Esophagus squamous epithelium (tissue), 5 donors: Measurements from ENCODE around the gene NLRC5. TPM values are rescaled to one million over a fixed set of nuclear protein-coding genes. Genes with fewer than 3 reads are reported as not detected.
"Not testable (repeated sequence)": the region's sequence is repeated elsewhere in the genome, so short reads cannot be mapped to it uniquely, and the experiment has no call there.

ENCODE experiments used
- DNase-seq: peaks from one replicate; lab custom pipeline; 2025; lab: John Stamatoyannopoulos, UW
- H3K27ac ChIP-seq, 4 donors: fragments of 200-600 bp; sonication (generic); one replicate each; pipeline ENCODE4 v1.5.1; 2016 to 2019; ENCODE audit warnings: mild to moderate bottlenecking in 1 of 4
- H3K27me3 ChIP-seq, 4 donors: fragments of 200-600 bp; sonication (generic); 1 replicate in 3 of 4; 2 replicates in 1 of 4; pipeline versions ENCODE4 v1.5.1 to v1.6.0; 2017 to 2021; ENCODE audit warnings: antibody characterized with exemption in 1 of 4
- H3K36me3 ChIP-seq, 3 donors: fragments of 200-600 bp; sonication (generic); one replicate each; pipeline ENCODE4 v1.5.1; 2016 to 2019
- H3K4me1 ChIP-seq, 3 donors: fragments of 200-600 bp; sonication (generic); one replicate each; pipeline ENCODE4 v1.5.1; 2017 to 2019
- H3K4me3 ChIP-seq, 4 donors: fragments of 200-600 bp; sonication (generic); 1 replicate in 3 of 4; 2 replicates in 1 of 4; pipeline ENCODE4 v1.5.1; 2016 to 2019; ENCODE audit warnings: mild to moderate bottlenecking in 2 of 4, moderate library complexity in 1 of 4
- H3K9me3 ChIP-seq, 3 donors: fragments of 200-600 bp; sonication (generic); one replicate each; pipeline ENCODE4 v1.5.1; 2016 to 2019
- CTCF ChIP-seq, 6 experiments: fragments of 450-650 bp in 4 of 6; fragments of 200-600 bp in 2 of 6; sonication (generic) in 2 of 6; IDR thresholded peaks; one replicate each; pipeline ENCODE4 v1.5.1; 2016 to 2019; ENCODE audit warnings: antibody characterized with exemption in 6 of 6, mild to moderate bottlenecking in 4 of 6, moderate library complexity in 4 of 6
- POLR2A ChIP-seq, 4 donors: fragments of 450-650 bp; IDR thresholded peaks; one replicate each; pipeline ENCODE4 v1.6.1; 2017; ENCODE audit warnings: antibody characterized with exemption in 4 of 4, mild to moderate bottlenecking in 4 of 4, moderate library complexity in 3 of 4
- WGBS, 2 donors: methylation state at CpG; one replicate each; pipeline ENCODE4 v1.1.5; 2018; 5-methylcytosine and 5-hydroxymethylcytosine counted together
- intact Hi-C: fragments of 100-400 bp; cut with DNase I; formaldehyde crosslinking; loops from one replicate; pipeline ENCODE4 v1.15.0; 2022
- total RNA-seq, 4 donors: library from RNA; depleted of rRNA; stranded (reverse); fragments of >200 nt; gene quantifications; one replicate each; pipeline ENCODE4 v1.1.0, GENCODE V29; 2016
- donor health status: DM: yes; HTN: yes; CAD: no.

The NLRC5 gene
- total RNA-seq, 4 donors from 2014 or later, result 7.7 to 25.2 (median 14.1) TPM

GRCh38 chr16:57061084-57061905 is 71.9 kb downstream of the NLRC5 start:
- H3K4me3 ChIP-seq, result no peak overlapping the region
- no peak for DNase-seq
- 40 to 53% methylated on average over 1 to 3 of the region's 11 CpGs for WGBS, 2 donors
- H3K27me3 ChIP-seq, result no peaks in the 10 kb centered on the region
- H3K36me3 ChIP-seq, result peaks cover 0 to 43% (median 0%) of the 10 kb centered on the region in 3 donors
- no peaks in the 10 kb centered on the region for H3K9me3 ChIP-seq
- no peak for TF ChIP-seq CTCF (IDR thresholded peaks at IDR 0.05)
- no peak for TF ChIP-seq POLR2A (IDR thresholded peaks at IDR 0.05)
- H3K27ac ChIP-seq, result peak overlapping the region; percentile 56 to 89 (median 72)
- intact Hi-C loops, result no loop called here
- peaks cover 9 to 12% (median 11%) of the 10 kb centered on the region in 3 donors for H3K4me1 ChIP-seq

- peak overlapping the region in 3 of 4 donors; percentile 14 to 75 (median 68) for H3K27ac ChIP-seq
- 66 to 88% methylated on average over 8 of the region's 8 CpGs for WGBS, 2 donors
- no peak overlapping the region for H3K4me3 ChIP-seq
- DNase-seq, result no peak
- no peaks in the 10 kb centered on the region for H3K9me3 ChIP-seq
- H3K36me3 ChIP-seq, result peaks cover 0 to 39% (median 0%) of the 10 kb centered on the region in 3 donors
- no peak for TF ChIP-seq POLR2A (IDR thresholded peaks at IDR 0.05)
- no peak for TF ChIP-seq CTCF (IDR thresholded peaks at IDR 0.05)
- intact Hi-C loops, result no loop called here
- H3K27me3 ChIP-seq, result no peaks in the 10 kb centered on the region
- H3K4me1 ChIP-seq, result peaks cover 9 to 12% (median 11%) of the 10 kb centered on the region in 3 donors
Measured at GRCh38 chr16:57062329-57062728, 73.0 kb downstream of the NLRC5 start.

GRCh38 chr16:57063189-57063588 is 73.8 kb downstream of the NLRC5 start:
- H3K27me3 ChIP-seq, H3K27ac ChIP-seq, H3K9me3 ChIP-seq, intact Hi-C loops, H3K4me3 ChIP-seq, DNase-seq: not testable (repeated sequence)
- Histone ChIP-seq H3K36me3 (peaks cover 0 to 39% (median 0%) of the 10 kb centered on the region in 3 donors), H3K4me1 (peaks cover 9 to 12% (median 11%) of the 10 kb centered on the region in 3 donors)
- 81 to 83% methylated on average over 8 of the region's 8 CpGs for WGBS, 2 donors

GRCh38 chr16:57064995-57065394 is 75.6 kb downstream of the NLRC5 start:
- intact Hi-C loops, result no loop called here
- TF ChIP-seq POLR2A (IDR thresholded peaks at IDR 0.05), result no peak
- no peak for TF ChIP-seq CTCF (IDR thresholded peaks at IDR 0.05)
- WGBS, 2 donors, result 88 to 93% methylated on average over 4 to 5 of the region's 5 CpGs

GRCh38 chr16:57066625-57067024 is 77.3 kb downstream of the NLRC5 start:
- DNase-seq, result no peak
- intact Hi-C loops, result no loop called here
- Histone ChIP-seq H3K9me3 (no peaks in the 10 kb centered on the region), H3K4me3 (no peak overlapping the region), H3K4me1 (peaks cover 0 to 1% (median under 1%) of the 10 kb centered on the region in 3 donors), H3K27ac (no peak overlapping the region), H3K36me3 (peaks cover 0 to 32% (median 0%) of the 10 kb centered on the region in 3 donors), H3K27me3 (no peaks in the 10 kb centered on the region)
- WGBS, 2 donors, result 84 to 91% methylated on average over 3 to 4 of the region's 4 CpGs
- TF ChIP-seq POLR2A (IDR thresholded peaks at IDR 0.05) (no peak), CTCF (IDR thresholded peaks at IDR 0.05) (no peak)

More at GRCh38 chr16:57064995-57065394, 75.6 kb downstream of the NLRC5 start:
- Histone ChIP-seq H3K36me3 (peaks cover 0 to 34% (median 0%) of the 10 kb centered on the region in 3 donors), H3K27ac (no peak overlapping the region), H3K4me3 (no peak overlapping the region), H3K9me3 (no peaks in the 10 kb centered on the region), H3K27me3 (no peaks in the 10 kb centered on the region), H3K4me1 (peaks cover 9 to 12% (median 11%) of the 10 kb centered on the region in 3 donors)
- no peak for DNase-seq
